Mesendoderm (in vitro differentiated cells): Measurements from ENCODE around the gene BCL3.

Source experiments
- DNase-seq: peaks from one replicate; pipeline ENCODE4 v3.0.0; 2013
- H2AK5ac ChIP-seq: 2 replicates; pipeline ENCODE4 v1.6.1; 2013; ENCODE audit warnings: low read length, inconsistent platforms
- H2BK120ac ChIP-seq: 2 replicates; pipeline ENCODE4 v1.6.1; 2013; ENCODE audit warnings: low read depth, mild to moderate bottlenecking, low read length, moderate library complexity, mixed read lengths
- H2BK15ac ChIP-seq: replicated peaks from 2 replicates; pipeline ENCODE4 v1.6.1; 2013; ENCODE audit warnings: low read depth, mild to moderate bottlenecking, moderate library complexity
- H2BK5ac ChIP-seq: 2 replicates; pipeline ENCODE4 v1.6.1; 2013; ENCODE audit warnings: low read length, inconsistent platforms
- H3K18ac ChIP-seq: 2 replicates; pipeline ENCODE4 v1.6.1; 2013; ENCODE audit warnings: mild to moderate bottlenecking, low read length, mixed read lengths
- H3K23ac ChIP-seq: one replicate; pipeline ENCODE4 v1.6.1; 2013; ENCODE audit warnings: low read length
- H3K27ac ChIP-seq: 2 replicates; pipeline ENCODE4 v1.5.1; 2013; ENCODE audit warnings: low read depth, mild to moderate bottlenecking, inconsistent platforms, low read length, moderate library complexity
- H3K27me3 ChIP-seq: 2 replicates; pipeline ENCODE4 v1.6.1; 2013; ENCODE audit warnings: low read length, control low read depth, mild to moderate bottlenecking, inconsistent platforms; ENCODE audit not compliant: insufficient read depth, poor library complexity
- H3K36me3 ChIP-seq: 2 replicates; pipeline ENCODE4 v1.6.1; 2013; ENCODE audit warnings: low read length, inconsistent platforms; ENCODE audit not compliant: control insufficient read depth, insufficient read depth
- H3K4ac ChIP-seq: one replicate; pipeline ENCODE4 v1.6.1; 2013; ENCODE audit warnings: low read depth, mild to moderate bottlenecking, low read length, moderate library complexity
- H3K4me1 ChIP-seq: 2 replicates; pipeline ENCODE4 v1.6.1; 2013; ENCODE audit warnings: low read depth, low read length, inconsistent platforms; ENCODE audit not compliant: control insufficient read depth
- H3K4me2 ChIP-seq: 2 replicates; pipeline ENCODE4 v1.6.1; 2013; ENCODE audit warnings: low read length
- H3K4me3 ChIP-seq: 2 replicates; pipeline ENCODE4 v1.5.1; 2013; ENCODE audit warnings: mild to moderate bottlenecking, low read length
- H3K56ac ChIP-seq: one replicate; pipeline ENCODE4 v1.6.1; 2013; ENCODE audit warnings: low read length
- H3K79me1 ChIP-seq: 2 replicates; pipeline ENCODE4 v1.6.1; 2013; ENCODE audit warnings: low read length, inconsistent platforms
- H3K79me2 ChIP-seq: 2 replicates; pipeline ENCODE4 v1.6.1; 2013; ENCODE audit warnings: mild to moderate bottlenecking, low read length; ENCODE audit not compliant: control insufficient read depth, insufficient read depth
- H3K9ac ChIP-seq: 2 replicates; pipeline ENCODE4 v1.6.1; 2013; ENCODE audit warnings: low read length, inconsistent platforms
- H4K5ac ChIP-seq: one replicate; pipeline ENCODE4 v1.6.1; 2013; ENCODE audit warnings: low read length
- H4K8ac ChIP-seq: one replicate; pipeline ENCODE4 v1.6.1; 2013; ENCODE audit warnings: low read depth, mild to moderate bottlenecking, control low read depth, low read length, moderate library complexity
- WGBS: extraction: QIAGEN DNeasy Blood & Tissue Kit; methylation state at CpG from one replicate; pipeline ENCODE4 v1.1.7; 2013; ENCODE audit warnings: low lambda C conversion rate, missing lambda C conversion rate; ENCODE audit not compliant: insufficient coverage; ENCODE audit errors: extremely low coverage; 5-methylcytosine and 5-hydroxymethylcytosine counted together

BCL3 gene

GRCh38 chr19:44704982-44705381 is 43.5 kb upstream of the BCL3 start:
- no peak overlapping the region for H3K9ac ChIP-seq
- H3K23ac ChIP-seq, result no peak overlapping the region
- H3K18ac ChIP-seq, result no peak overlapping the region
- H3K4me3 ChIP-seq, result no peak overlapping the region
- no peak overlapping the region for H2BK5ac ChIP-seq
- H3K27me3 ChIP-seq, result no peaks in the 10 kb centered on the region
- no peak overlapping the region for H2BK120ac ChIP-seq
- H2BK15ac ChIP-seq, result no peak overlapping the region
- H3K79me1 ChIP-seq, result no peaks in the 10 kb centered on the region
- H4K5ac ChIP-seq, result no peak overlapping the region
- H3K27ac ChIP-seq, result no peak overlapping the region
- H3K4me2 ChIP-seq, result no peak overlapping the region
- no peak overlapping the region for H2AK5ac ChIP-seq
- no peak overlapping the region for H3K4ac ChIP-seq
- H3K36me3 ChIP-seq, result no peaks in the 10 kb centered on the region
- H3K4me1 ChIP-seq, result no peaks in the 10 kb centered on the region
- H4K8ac ChIP-seq, result no peak overlapping the region
- WGBS, result no CpG with 5 or more reads among the region's 1 CpG
- no peak for DNase-seq
- no peaks in the 10 kb centered on the region for H3K79me2 ChIP-seq
- H3K56ac ChIP-seq, result no peak overlapping the region

DNA sequence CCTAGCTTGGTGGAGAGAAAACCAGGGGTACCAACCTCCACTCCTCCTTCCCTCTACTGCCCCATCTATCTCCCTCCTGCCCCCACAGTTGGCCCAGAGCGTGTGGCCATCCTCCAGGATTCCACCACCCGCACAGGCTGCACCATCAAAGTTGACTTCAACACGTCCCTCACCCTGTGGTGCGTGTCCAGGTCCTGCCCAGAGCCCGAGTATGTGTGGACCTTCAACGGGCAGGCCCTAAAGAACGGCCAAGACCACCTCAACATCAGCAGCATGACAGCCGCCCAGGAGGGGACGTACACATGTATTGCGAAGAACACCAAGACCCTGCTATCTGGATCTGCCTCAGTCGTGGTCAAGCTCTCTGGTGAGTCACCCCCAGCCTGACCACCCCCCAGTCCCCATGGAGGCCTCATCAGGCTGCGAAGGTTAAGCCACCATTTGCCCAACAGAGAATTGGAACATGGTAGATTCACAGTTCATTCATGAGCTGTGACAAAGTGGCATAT is 43.0 kb upstream of the BCL3 start:
- Histone ChIP-seq H3K4me2 (no peak overlapping the region), H3K36me3 (no peaks in the 10 kb centered on the region), H3K4ac (no peak overlapping the region), H2BK5ac (no peak overlapping the region), H3K27ac (no peak overlapping the region), H3K23ac (no peak overlapping the region), H3K4me3 (no peak overlapping the region), H2AK5ac (no peak overlapping the region), H3K79me2 (no peaks in the 10 kb centered on the region), H3K56ac (no peak overlapping the region), H3K9ac (no peak overlapping the region), H2BK15ac (no peak overlapping the region), H3K18ac (no peak overlapping the region), H3K4me1 (no peaks in the 10 kb centered on the region), H2BK120ac (no peak overlapping the region), H3K27me3 (no peaks in the 10 kb centered on the region), H4K5ac (no peak overlapping the region), H4K8ac (no peak overlapping the region), H3K79me1 (no peaks in the 10 kb centered on the region)
- no peak for DNase-seq
- WGBS, result no CpG with 5 or more reads among the region's 12 CpGs

DNA sequence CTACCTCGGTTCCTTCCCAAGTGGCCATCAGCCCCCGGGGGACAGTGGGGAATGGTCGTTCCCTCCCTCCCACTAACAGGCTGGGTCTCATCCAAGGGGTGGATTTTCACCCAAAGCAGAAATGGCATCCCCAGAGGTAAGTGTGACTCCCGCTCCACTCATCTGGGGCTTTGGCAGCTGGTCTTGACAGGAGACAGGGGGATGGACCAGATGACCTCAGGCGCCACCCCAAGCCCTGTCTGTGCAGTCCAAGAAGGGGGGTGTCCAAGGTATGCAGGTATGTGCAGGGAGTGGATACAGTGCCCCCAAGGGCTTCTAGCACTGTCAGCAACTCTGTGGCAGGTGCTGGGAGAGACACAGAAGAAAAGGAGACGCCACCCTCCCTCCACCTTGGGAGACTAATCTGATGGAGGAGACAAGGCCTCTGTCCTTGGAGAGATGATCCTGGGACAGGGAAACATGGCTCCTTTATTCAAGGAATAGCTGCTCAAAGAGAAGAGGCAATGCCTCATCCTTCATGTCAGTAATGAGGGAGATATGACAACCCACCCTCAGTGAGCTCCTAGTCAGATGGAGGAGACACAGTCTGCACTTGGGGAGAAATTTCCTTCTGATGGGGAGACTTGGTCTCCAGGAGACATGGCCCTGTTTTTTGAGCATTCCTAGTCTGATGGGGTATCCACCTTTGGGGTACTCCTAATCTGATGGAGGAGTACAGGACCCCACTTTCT is 41.8 kb upstream of the BCL3 start:
- Histone ChIP-seq H3K23ac (no peak overlapping the region), H2BK15ac (no peak overlapping the region), H3K79me2 (no peaks in the 10 kb centered on the region), H3K18ac (no peak overlapping the region), H3K27me3 (no peaks in the 10 kb centered on the region), H3K4ac (no peak overlapping the region), H2AK5ac (no peak overlapping the region), H2BK5ac (no peak overlapping the region), H4K5ac (no peak overlapping the region), H3K4me3 (no peak overlapping the region), H4K8ac (no peak overlapping the region), H3K79me1 (no peaks in the 10 kb centered on the region), H3K4me2 (no peak overlapping the region), H3K9ac (no peak overlapping the region), H2BK120ac (no peak overlapping the region), H3K56ac (no peak overlapping the region), H3K27ac (no peak overlapping the region), H3K36me3 (no peaks in the 10 kb centered on the region), H3K4me1 (no peaks in the 10 kb centered on the region)
- DNase-seq, result no peak
- no CpG with 5 or more reads among the region's 6 CpGs for WGBS

DNA sequence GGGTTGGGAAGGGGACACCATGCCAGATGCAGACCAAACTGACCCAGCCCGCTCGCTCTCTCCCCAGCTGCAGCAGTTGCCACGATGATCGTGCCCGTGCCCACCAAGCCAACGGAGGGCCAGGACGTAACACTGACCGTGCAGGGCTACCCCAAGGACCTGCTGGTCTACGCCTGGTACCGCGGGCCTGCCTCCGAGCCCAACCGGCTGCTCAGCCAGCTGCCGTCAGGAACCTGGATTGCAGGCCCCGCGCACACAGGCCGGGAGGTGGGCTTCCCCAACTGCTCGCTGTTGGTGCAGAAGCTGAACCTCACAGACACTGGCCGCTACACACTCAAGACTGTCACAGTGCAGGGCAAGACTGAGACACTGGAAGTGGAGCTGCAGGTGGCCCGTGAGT is 40.7 kb upstream of the BCL3 start:
- no peak for DNase-seq
- Histone ChIP-seq H3K4me1 (no peaks in the 10 kb centered on the region), H2BK5ac (no peak overlapping the region), H3K36me3 (no peaks in the 10 kb centered on the region), H3K9ac (no peak overlapping the region), H2BK15ac (no peak overlapping the region), H3K79me1 (no peaks in the 10 kb centered on the region), H3K4me2 (no peak overlapping the region), H3K23ac (no peak overlapping the region), H3K4ac (no peak overlapping the region), H2BK120ac (no peak overlapping the region), H3K56ac (no peak overlapping the region), H3K18ac (no peak overlapping the region), H4K8ac (no peak overlapping the region), H3K4me3 (no peak overlapping the region), H3K27me3 (no peaks in the 10 kb centered on the region), H2AK5ac (no peak overlapping the region), H3K79me2 (no peaks in the 10 kb centered on the region), H3K27ac (no peak overlapping the region), H4K5ac (no peak overlapping the region)
- no CpG with 5 or more reads among the region's 20 CpGs for WGBS

DNA sequence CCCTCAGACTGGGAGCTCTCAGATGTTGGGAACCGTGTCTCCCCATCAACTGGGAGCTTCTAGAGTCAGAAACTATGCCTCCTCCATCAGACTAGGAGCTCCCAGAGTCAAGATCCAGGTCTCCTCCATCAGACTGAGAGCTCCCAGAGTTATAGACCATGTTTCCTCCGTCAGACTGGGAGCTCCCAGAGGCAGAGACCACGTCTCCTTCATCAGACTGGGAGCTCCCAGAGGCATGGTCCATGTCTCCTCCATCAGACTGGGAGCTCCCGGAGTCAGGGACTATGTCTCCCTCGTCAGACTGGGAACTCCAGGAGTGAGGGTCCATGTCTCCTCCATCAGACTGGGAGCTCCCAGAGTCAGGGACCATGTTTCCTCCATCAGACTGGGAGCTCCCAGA is 39.6 kb upstream of the BCL3 start:
- Histone ChIP-seq H3K23ac (no peak overlapping the region), H3K18ac (no peak overlapping the region), H3K27ac (no peak overlapping the region), H4K5ac (no peak overlapping the region), H4K8ac (no peak overlapping the region), H3K4me3 (no peak overlapping the region), H3K36me3 (no peaks in the 10 kb centered on the region), H3K4ac (no peak overlapping the region), H3K4me1 (no peaks in the 10 kb centered on the region), H3K9ac (no peak overlapping the region), H2AK5ac (no peak overlapping the region), H3K79me1 (no peaks in the 10 kb centered on the region), H3K56ac (no peak overlapping the region), H3K4me2 (no peak overlapping the region), H3K79me2 (no peaks in the 10 kb centered on the region), H2BK15ac (no peak overlapping the region), H3K27me3 (no peaks in the 10 kb centered on the region), H2BK120ac (no peak overlapping the region), H2BK5ac (no peak overlapping the region)
- no peak for DNase-seq
- no CpG with 5 or more reads among the region's 5 CpGs for WGBS
